ENCODE data around the gene PRKCA. TPM values are rescaled to one million over a fixed set of nuclear protein-coding genes. Genes with fewer than 3 reads are reported as not detected.
A peak's percentile ranks its signal among the peaks of the same experiment; 100 is the strongest.

The PRKCA gene
- polyA plus RNA-seq, 2 of the 4 experiments (the other 2 are of a cell fraction) = 28.8 to 65.0 TPM

DNA sequence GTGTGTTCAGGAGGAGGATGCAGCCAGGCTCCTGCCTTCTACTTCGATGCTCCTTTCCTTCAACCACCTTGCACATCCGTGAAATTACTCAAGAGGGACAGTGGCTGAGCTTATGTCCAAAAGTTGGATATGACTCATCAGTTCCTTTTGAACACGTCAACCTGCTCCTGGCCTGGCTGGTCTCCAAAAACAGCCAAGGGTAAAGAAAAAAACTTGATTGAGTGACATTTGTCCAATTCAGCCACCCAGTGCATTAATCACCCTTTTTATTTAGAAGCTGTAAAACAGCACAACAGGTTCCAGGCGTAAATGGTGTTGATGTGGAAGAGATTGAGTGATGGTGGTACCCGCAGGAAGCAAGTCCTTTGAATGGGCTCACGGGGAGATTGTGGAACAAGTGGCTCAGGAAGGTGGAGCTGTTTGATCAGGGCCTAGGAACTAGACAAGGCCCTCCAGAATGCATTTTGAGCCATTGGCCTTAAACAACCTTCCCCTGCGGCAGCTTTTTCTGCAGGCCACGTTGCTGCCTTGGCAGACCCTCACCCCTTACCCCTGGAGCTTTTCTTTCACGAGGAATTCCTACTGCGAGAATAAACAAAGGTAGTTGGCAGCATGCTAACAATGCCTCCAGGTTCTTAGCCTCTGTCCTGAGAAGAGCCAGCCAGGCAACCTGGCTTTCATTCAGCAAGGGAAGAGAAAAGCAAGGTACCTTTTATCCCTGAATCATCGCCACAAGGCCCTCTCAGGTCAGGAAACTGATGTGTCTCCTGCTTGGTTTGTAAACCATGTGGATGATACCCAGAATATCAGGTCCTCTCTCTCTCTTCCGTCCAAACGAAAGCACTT, 359.2 kb downstream of the PRKCA start:
- peak; percentile 63 to 79 for ATAC-seq
- peak; percentile 73 for FAIRE-seq
- Histone ChIP-seq H3K27ac (peak overlapping the region; percentile 19 to 51; a peak in 4 of 6 replicates), H3K4me3 (no peak overlapping the region), H3K4me2 (peak overlapping the region; percentile 18), H3K9me3 (no peaks in the 10 kb centered on the region), H3K4me1 (peaks cover 18% of the 10 kb centered on the region)
- peak; percentile 47 to 77 for DNase-seq (ENCODE audit: low read depth in 1 of 2, low spot score in 1 of 2)
- CTCF ChIA-PET = interaction anchor here (0.6 to 1.9 kb wide), 7 partner anchors 8 to 461 kb away, joined by 3 to 6 read pairs (median 4); no protein-coding TSS in a partner anchor
- 61% methylated on average over 13 of the region's 13 CpGs for WGBS (ENCODE audit: missing lambda C conversion rate)
- POLR2A ChIA-PET = no interaction called here
- TF ChIP-seq FOSL2 (IDR thresholded peaks at IDR 0.05) (peak; percentile 73), FOSL2 (CRISPR knock-in tag; IDR thresholded peaks at IDR 0.05) (peak; percentile 86), ZSCAN20 (CRISPR knock-in tag; IDR thresholded peaks at IDR 0.05) (no peak), MAFK (IDR thresholded peaks at IDR 0.05; ENCODE audit: partially characterized antibody) (peak; percentile 52), CEBPB (IDR thresholded peaks at IDR 0.05) (0 out of 4 replicates have a peak, but pooled peaks of 1 of the 2 experiments have one; percentile 11), JUN (IDR thresholded peaks at IDR 0.05) (0 out of 5 replicates have a peak, but pooled peaks of 1 of the 2 experiments have one; percentile 36), JUNB (IDR thresholded peaks at IDR 0.05) (peak; percentile 52), RCOR1 (IDR thresholded peaks at IDR 0.05; ENCODE audit: low read depth, low read length) (no peak)
- TF ChIP-seq, protein P1, sequence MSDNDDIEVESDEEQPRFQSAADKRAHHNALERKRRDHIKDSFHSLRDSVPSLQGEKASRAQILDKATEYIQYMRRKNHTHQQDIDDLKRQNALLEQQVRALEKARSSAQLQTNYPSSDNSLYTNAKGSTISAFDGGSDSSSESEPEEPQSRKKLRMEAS (IDR thresholded peaks at IDR 0.05) = 0 out of 2 replicates have a peak, but pooled peaks have one; percentile 29

DNA sequence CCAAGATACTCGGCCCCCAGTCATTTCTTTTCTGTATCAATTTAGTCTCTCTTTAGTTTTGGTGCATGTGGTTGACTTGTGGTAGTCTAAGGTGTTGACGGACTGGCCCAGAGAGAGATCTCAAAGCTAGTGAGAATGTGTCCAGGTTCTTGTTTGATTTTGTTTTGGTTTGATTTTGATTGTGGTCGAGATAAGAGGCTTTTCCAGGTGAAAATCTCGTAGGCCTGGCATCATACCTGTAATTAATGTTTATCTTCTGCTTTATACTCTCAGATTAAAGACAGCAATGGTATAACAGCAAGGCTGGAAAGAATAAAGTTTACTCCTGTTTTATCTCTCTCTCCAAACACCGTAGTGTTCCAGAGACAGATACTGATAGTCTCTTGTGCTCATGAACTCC, 360.1 kb downstream of the PRKCA start:
- Histone ChIP-seq H3K4me1 (peaks cover 18% of the 10 kb centered on the region), H3K27ac (no peak overlapping the region), H3K4me2 (no peak overlapping the region), H3K9me3 (no peaks in the 10 kb centered on the region), H3K4me3 (no peak overlapping the region)
- FAIRE-seq (no peak), ATAC-seq (no peak), DNase-seq (ENCODE audit: low read depth in 1 of 2, low spot score in 1 of 2) (no peak)
- TF ChIP-seq FOSB (CRISPR knock-in tag; IDR thresholded peaks at IDR 0.05) = no peak
- TF ChIP-seq EHMT2 (IDR thresholded peaks at IDR 0.05; ENCODE audit: low read depth) = no peak
- WGBS (ENCODE audit: missing lambda C conversion rate) = 88% methylated on average over 5 of the region's 5 CpGs
- ChIA-PET POLR2A (interaction anchor here (0.5 kb wide), 1 partner anchor 273 kb away, joined by 4 read pairs; no protein-coding TSS in a partner anchor), CTCF (interaction anchor here (1.0 to 1.9 kb wide), 6 partner anchors 8 to 462 kb away, joined by 3 to 6 read pairs (median 4); no protein-coding TSS in a partner anchor)

DNA sequence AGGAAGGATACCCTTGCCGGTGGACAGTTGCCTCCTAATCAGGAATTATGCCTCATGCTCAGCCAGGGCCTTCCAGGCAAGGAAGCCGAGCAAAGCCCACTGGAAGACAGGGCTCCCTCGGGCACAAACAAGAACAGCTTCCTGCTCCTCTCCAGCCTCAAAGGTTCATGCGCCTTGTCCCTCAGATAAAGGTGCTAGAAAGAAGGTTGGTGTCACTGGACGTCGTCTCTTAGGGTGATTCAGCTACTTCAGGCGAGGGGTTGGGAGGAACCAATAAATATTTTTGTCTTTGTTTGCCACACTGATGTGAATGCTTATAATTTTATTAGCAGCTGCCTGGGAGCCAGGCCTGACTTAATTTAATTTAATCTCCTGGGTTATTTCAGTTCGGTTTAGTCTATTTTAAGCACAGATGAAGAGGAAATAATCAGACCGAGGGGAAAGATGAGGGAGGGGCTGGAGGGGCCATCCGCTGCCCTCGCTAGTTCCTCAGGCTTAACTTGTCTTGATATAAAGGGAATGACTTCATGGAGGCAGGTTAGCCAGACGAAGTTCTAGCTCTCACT, 360.7 kb downstream of the PRKCA start:
- 0 out of 6 replicates have a peak overlapping the region, but pooled peaks of 1 of the 2 experiments have one; percentile 20 for H3K27ac ChIP-seq
- H3K4me1 ChIP-seq = peaks cover 18% of the 10 kb centered on the region
- ATAC-seq = no peak
- POLR2A ChIA-PET = interaction anchor here (0.5 kb wide), 1 partner anchor 272 kb away, joined by 4 read pairs; no protein-coding TSS in a partner anchor
- TF ChIP-seq RNF2 (IDR thresholded peaks at IDR 0.05; ENCODE audit: borderline replicate concordance, low read depth) (no peak), TFCP2L1 (CRISPR knock-in tag; IDR thresholded peaks at IDR 0.05) (no peak), EHF (CRISPR knock-in tag; IDR thresholded peaks at IDR 0.05) (no peak), ZNF302 (CRISPR knock-in tag; IDR thresholded peaks at IDR 0.05) (no peak), KDM1A (IDR thresholded peaks at IDR 0.05; ENCODE audit: low read depth) (no peak), PHF8 (IDR thresholded peaks at IDR 0.05; ENCODE audit: borderline replicate concordance, low read depth) (no peak)
- TF ChIP-seq, protein P2, sequence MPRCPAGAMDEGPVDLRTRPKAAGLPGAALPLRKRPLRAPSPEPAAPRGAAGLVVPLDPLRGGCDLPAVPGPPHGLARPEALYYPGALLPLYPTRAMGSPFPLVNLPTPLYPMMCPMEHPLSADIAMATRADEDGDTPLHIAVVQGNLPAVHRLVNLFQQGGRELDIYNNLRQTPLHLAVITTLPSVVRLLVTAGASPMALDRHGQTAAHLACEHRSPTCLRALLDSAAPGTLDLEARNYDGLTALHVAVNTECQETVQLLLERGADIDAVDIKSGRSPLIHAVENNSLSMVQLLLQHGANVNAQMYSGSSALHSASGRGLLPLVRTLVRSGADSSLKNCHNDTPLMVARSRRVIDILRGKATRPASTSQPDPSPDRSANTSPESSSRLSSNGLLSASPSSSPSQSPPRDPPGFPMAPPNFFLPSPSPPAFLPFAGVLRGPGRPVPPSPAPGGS (IDR thresholded peaks at IDR 0.05) = no peak
- H3K4me3 ChIP-seq = no peak overlapping the region
- H3K9me3 ChIP-seq = no peaks in the 10 kb centered on the region; the same call in 2 of the 3 replicates
- WGBS (ENCODE audit: missing lambda C conversion rate) = 86% methylated on average over 12 of the region's 12 CpGs
- no peak for FAIRE-seq
- H3K4me2 ChIP-seq = no peak overlapping the region
- CTCF ChIA-PET = interaction anchor here (0.9 to 1.9 kb wide), 5 partner anchors 10 to 409 kb away, joined by 3 to 4 read pairs (median 4); no protein-coding TSS in a partner anchor
- DNase-seq (ENCODE audit: low read depth in 1 of 2, low spot score in 1 of 2) = no peak
